Activated naive CD4-positive, alpha-beta T cell treated with anti-CD3 and anti-CD28 coated beads, Interleukin-2, amount 50 U/mL, for 24 hours (primary cell): ENCODE measurements around the gene CAV1.

ENCODE experiments used
- H3K27ac Mint-ChIP-seq: one replicate; pipeline ENCODE4 v1.8.0; 2021; ENCODE audit warnings: mild to moderate bottlenecking, mixed read lengths
- H3K27me3 Mint-ChIP-seq: one replicate; pipeline ENCODE4 v1.8.0; 2021; ENCODE audit warnings: mixed read lengths
- H3K36me3 Mint-ChIP-seq: one replicate; pipeline ENCODE4 v1.8.0; 2021; ENCODE audit warnings: mixed read lengths
- H3K4me1 Mint-ChIP-seq: one replicate; pipeline ENCODE4 v1.8.0; 2021; ENCODE audit warnings: mixed read lengths
- H3K4me3 Mint-ChIP-seq: one replicate; pipeline ENCODE4 v1.8.0; 2021; ENCODE audit warnings: mild to moderate bottlenecking, mixed read lengths
- H3K9me3 Mint-ChIP-seq: one replicate; pipeline ENCODE4 v1.8.0; 2021; ENCODE audit warnings: mixed read lengths

Gene CAV1

DNA sequence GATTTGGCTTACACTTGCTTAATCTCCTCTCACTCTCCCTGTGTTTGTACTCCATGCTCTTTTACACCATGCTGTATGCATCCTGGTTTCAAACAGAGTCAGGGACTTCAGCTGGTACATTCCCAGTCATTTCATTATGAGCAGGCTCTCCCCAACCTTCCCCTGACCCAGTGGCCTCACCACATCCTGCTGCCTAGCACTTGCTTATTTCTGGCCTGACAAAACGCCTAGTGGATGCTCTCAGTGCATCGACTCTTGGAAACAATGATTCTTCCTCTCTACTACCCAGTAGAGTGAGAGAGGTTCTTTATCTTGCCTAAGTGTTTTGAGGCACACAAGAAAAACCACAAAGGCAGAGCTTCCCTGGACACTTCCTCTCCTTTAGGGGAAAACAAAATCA is 63.4 kb downstream of the CAV1 start:
- Mint-ChIP-seq H3K27me3 (peaks cover 8% of the 10 kb centered on the region), H3K4me3 (no peak overlapping the region), H3K4me1 (peaks cover 30% of the 10 kb centered on the region), H3K27ac (no peak overlapping the region), H3K36me3 (no peaks in the 10 kb centered on the region), H3K9me3 (no peaks in the 10 kb centered on the region)

DNA sequence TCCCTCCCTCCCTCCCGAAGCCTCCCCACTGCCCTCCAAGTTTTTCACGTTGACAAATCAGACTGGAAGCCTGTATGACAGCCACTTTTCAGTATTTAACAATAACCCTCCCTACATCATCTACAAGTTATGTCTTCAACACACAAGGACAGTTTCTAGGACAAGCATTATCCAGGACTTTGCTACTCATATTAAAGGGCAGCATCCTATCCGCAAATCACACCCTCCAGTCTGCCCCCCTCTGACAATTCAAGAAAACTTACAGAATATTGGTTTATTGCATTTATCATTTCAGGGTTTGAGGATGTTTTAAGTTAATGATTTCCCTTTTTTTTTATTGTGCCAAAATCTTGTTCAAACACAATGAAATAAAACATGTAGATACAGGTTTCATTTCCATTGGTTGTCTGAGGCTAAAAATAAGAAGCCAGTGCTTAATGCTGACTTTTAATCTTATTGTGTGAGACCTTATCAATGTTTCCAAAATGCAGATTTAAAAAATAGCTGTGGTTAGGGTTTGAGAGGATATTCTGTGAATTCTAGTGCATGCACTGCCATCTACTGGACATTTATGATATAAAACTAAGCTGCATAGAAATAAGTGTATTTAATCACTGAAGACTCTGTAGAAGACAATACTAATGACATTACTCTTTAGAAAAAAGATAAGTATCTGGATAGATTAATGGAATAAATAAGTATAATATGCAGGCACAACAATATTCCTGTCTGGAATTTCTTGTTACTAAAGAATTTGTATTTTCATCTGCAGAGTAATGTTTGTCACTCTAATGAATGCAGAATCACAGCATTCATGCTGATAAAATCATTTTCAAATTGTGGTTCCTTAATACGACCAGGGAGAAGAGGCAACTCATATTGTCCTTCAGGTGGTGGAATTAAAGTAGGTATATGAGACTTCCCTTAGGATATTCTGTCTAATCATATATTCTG is 64.1 kb downstream of the CAV1 start:
- H3K27me3 Mint-ChIP-seq: peaks cover 12% of the 10 kb centered on the region
- no peak overlapping the region for H3K27ac Mint-ChIP-seq
- no peak overlapping the region for H3K4me3 Mint-ChIP-seq
- no peaks in the 10 kb centered on the region for H3K36me3 Mint-ChIP-seq
- H3K4me1 Mint-ChIP-seq: peaks cover 25% of the 10 kb centered on the region
- H3K9me3 Mint-ChIP-seq: no peaks in the 10 kb centered on the region

DNA sequence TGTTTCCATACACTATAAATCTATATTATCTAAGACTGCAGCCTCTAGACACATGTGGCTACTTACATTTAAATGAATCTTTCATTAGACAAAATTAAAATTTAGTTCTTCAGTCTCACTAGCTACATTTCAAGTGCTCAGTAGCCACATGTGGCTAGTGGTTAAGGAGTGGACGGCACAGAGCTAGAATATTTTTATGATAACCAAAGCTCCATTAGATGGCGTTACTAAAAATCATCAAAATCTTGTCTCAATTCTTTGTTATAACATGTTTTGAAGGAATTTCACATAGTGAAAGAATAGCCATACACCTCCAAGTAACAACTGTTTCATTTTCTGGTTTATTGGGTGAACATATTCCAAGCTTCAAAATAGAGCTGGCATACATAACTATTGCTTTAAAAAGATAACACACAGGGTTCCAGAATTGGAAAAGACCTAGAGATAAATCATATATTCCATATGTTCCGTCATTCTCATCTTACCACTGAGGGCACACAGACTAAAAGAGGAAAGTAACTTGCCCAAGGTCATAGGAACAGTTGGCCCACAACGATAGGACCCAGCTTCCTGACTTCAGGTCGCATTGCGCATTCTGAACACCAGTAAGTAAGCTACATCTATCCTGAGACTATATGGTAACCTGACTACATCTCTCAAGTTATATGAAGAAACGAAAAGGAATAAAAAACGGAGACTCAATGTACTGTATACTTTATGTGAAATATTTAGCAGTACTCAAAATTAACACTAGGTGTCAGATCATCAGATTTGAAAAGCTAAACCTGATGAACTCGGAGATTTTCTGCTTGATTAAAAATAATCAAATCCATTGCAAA is 66.6 kb downstream of the CAV1 start:
- Mint-ChIP-seq H3K4me1 (peaks cover 23% of the 10 kb centered on the region), H3K4me3 (no peak overlapping the region), H3K27me3 (peaks cover 17% of the 10 kb centered on the region), H3K9me3 (no peaks in the 10 kb centered on the region), H3K27ac (no peak overlapping the region), H3K36me3 (no peaks in the 10 kb centered on the region)

DNA sequence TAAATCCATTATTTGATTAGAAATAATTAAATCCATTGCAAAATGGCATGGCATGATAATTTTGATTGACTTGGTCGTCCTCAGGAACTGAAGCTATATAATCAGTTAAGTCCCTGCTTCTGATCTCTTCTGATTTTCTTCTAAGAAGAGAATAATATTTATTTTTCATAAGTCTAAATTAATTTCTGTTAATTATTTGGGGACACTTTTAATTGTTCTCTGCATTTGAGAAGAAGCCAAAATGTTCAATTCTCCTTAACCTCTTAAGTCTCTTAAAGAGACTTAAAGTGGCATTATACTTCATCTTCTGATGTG is 67.2 kb downstream of the CAV1 start:
- Mint-ChIP-seq H3K27ac (no peak overlapping the region), H3K27me3 (peaks cover 20% of the 10 kb centered on the region), H3K4me1 (peaks cover 23% of the 10 kb centered on the region), H3K36me3 (no peaks in the 10 kb centered on the region), H3K4me3 (no peak overlapping the region), H3K9me3 (no peaks in the 10 kb centered on the region)

DNA sequence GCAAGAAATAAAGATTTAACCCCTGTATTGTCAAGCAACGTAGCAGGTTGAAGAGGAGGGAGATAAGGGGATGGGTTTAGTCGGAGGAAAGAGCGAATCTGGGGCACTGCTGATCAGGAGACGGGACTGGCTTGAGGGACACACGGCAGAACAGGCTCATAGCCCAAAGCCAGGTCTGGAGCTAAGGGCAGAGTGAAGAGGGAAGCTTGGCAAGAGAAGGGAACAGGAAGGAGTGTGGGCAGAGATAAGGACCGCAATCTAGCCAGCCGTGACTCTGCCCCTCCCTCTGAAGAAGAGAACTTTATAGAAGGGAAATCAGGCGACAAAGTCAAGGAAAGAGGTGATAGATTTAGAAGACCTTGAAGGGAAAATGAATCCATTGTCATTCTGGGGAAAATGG is 67.6 kb downstream of the CAV1 start:
- Mint-ChIP-seq H3K36me3 (no peaks in the 10 kb centered on the region), H3K4me3 (no peak overlapping the region), H3K9me3 (no peaks in the 10 kb centered on the region), H3K4me1 (peaks cover 23% of the 10 kb centered on the region), H3K27me3 (peaks cover 20% of the 10 kb centered on the region), H3K27ac (no peak overlapping the region)

DNA sequence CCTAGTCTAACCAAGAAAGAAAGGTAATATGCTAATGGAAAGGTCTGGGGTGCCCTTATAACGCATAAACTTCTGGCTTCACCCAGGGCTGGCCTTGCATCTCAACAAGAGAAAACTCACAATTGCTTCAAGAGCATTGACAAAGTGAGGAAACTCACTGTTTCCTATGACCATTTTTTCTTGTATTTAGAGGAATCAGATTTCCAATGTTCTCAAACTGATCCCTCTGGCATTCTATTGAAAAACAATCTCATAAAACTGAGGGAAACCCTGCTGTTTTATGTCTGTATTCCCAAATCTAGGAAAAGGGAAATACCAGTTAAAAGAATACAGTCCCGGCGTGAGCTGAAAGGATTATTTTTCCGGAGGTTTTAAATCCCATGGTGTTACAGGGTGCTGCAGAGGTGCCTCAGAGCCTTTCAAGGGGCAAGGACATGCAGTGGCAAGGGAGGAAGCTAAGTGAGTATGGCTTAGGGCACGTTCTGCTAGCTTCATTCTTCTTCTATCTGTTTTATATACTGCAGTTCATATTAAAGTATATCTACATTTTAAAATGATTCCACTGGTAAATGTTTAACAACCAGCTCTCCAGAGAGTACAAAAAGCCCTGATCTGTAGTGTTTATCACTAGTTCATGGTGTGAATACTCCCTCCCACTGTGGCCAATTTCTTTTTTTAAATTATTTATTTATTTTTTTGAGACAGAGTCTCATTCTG is 68.7 kb downstream of the CAV1 start:
- Mint-ChIP-seq H3K36me3 (no peaks in the 10 kb centered on the region), H3K4me1 (peaks cover 17% of the 10 kb centered on the region), H3K4me3 (no peak overlapping the region), H3K9me3 (no peaks in the 10 kb centered on the region), H3K27ac (no peak overlapping the region), H3K27me3 (peaks cover 20% of the 10 kb centered on the region)

DNA sequence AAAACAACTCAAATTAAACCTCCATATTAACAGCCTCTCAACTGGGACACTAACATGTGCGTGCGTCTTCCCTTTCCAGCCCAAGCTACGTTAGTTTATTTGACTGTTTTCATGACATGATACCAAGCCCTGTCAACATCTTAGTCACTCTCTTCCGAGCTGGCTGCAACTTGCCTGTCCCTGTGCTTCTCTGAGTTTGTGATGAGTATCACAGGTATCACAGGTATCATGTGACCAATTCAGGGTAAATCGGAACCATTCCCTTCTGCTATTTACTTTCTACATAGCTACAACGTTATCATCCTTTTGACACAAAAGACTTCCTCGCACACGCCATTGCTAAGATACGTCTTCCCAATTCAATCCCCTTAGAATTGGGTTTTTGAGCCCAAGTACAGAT is 70.2 kb downstream of the CAV1 start:
- Mint-ChIP-seq H3K27me3 (peaks cover 19% of the 10 kb centered on the region), H3K4me1 (peaks cover 11% of the 10 kb centered on the region), H3K9me3 (no peaks in the 10 kb centered on the region), H3K4me3 (no peak overlapping the region), H3K36me3 (no peaks in the 10 kb centered on the region), H3K27ac (no peak overlapping the region)

DNA sequence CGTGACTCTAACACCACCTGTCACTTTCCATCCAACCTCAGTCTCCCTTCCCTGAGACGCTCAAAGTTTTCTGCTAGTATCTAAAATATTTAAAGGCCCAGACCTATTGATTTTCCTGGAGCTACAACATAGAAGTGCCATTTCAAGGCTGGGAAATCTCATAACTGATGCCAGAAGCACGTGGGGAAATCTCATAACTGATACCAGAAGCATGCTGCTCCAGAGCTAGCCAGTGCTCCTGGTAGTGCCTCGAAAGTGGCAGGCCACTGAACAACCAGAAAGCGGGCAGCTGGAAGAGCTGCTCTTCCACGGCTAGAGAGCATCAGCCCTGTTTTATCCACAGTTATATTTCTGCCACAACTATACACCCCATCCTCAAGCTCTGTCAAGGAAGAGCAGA is 72.5 kb downstream of the CAV1 start:
- H3K27me3 Mint-ChIP-seq: peaks cover 17% of the 10 kb centered on the region
- no peaks in the 10 kb centered on the region for H3K9me3 Mint-ChIP-seq
- peaks cover 7% of the 10 kb centered on the region for H3K4me1 Mint-ChIP-seq
- H3K36me3 Mint-ChIP-seq: no peaks in the 10 kb centered on the region
- no peak overlapping the region for H3K4me3 Mint-ChIP-seq
- H3K27ac Mint-ChIP-seq: no peak overlapping the region

DNA sequence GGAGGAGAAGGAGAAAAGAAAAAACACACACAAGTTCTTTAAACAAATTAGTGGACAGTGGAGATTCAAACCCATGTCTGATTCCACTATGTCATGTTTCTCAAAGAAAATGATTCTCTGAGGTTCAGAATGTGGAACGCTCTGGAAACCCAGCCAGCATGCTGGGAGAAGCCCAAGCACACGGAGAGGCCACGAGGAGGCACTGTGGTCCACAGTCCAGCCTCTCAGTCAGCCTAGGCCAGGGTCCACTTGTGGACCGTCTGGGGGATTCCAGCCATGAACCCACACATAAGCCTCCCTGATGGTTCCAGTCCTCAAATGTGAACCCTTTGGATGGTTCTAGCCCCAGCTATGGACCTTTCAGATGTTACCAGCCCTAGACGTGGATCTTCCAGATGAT is 73.4 kb downstream of the CAV1 start:
- H3K4me3 Mint-ChIP-seq: no peak overlapping the region
- no peak overlapping the region for H3K27ac Mint-ChIP-seq
- H3K4me1 Mint-ChIP-seq: peaks cover 3% of the 10 kb centered on the region
- peaks cover 12% of the 10 kb centered on the region for H3K27me3 Mint-ChIP-seq
- H3K36me3 Mint-ChIP-seq: no peaks in the 10 kb centered on the region
- H3K9me3 Mint-ChIP-seq: no peaks in the 10 kb centered on the region

DNA sequence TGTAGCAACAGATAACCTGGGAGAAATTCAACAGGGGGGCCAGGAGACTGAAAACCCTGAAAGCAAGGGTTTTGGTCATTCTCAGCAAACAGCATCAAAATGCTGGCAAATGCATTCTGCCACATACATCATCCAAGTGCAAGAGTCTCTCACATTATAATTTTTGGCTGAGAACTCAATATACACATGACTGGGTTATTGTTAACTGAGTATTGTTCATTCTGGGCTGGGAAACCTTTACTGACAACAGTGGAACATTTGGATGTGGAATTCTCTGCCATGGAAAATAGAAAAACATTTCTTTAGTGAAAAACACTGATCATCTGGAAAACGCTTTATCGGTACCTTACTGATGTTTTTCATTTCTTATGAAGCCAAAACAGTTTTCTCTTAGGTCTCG is 74.0 kb downstream of the CAV1 start:
- Mint-ChIP-seq H3K4me1 (peaks cover 3% of the 10 kb centered on the region), H3K36me3 (no peaks in the 10 kb centered on the region), H3K27me3 (peaks cover 8% of the 10 kb centered on the region), H3K27ac (no peak overlapping the region), H3K9me3 (no peaks in the 10 kb centered on the region), H3K4me3 (no peak overlapping the region)

DNA sequence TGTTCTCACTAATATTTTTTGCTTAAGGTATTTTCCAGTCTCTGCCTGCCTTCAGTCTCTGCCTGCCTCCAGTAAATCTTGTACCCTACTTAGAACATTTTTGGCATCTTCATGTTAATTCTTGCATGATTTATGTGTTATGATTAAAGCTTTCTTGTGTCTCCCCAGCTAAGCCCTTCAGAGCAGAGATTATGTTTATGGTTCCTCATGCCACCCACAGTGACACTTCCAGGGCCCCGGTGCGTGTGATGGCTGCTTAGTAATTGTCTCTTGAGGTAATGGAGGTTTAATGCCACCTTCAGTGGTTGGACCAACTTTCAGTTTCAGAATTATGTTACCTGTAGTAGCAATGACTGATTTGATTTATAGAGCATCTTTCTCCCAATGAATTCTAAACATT is 76.6 kb downstream of the CAV1 start:
- Mint-ChIP-seq H3K36me3 (no peaks in the 10 kb centered on the region), H3K4me3 (no peak overlapping the region), H3K4me1 (peaks cover 3% of the 10 kb centered on the region), H3K9me3 (no peaks in the 10 kb centered on the region), H3K27ac (no peak overlapping the region), H3K27me3 (peaks cover 8% of the 10 kb centered on the region)

DNA sequence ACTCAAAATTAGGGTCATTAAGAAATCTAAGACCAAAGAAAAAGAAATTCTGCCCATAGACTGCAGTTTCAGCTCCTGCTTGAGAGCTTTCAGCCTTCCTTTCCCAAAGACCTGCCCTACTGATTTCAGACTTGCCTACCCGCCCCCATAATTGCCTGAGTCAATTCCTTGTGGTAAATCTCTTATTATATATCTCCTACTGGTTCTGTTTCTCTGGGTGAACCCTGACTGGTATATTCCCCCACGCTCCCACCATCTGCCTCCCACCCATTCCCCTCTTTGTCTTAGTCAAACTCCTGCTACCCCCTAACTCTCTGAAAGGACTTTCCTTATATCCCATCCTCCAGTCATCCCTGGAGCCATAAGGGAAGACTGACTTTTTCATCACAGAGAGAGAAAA is 82.5 kb downstream of the CAV1 start:
- no peaks in the 10 kb centered on the region for H3K9me3 Mint-ChIP-seq
- no peak overlapping the region for H3K27ac Mint-ChIP-seq
- H3K4me3 Mint-ChIP-seq: no peak overlapping the region
- H3K27me3 Mint-ChIP-seq: peaks cover 21% of the 10 kb centered on the region
- no peaks in the 10 kb centered on the region for H3K36me3 Mint-ChIP-seq
- H3K4me1 Mint-ChIP-seq: no peaks in the 10 kb centered on the region

DNA sequence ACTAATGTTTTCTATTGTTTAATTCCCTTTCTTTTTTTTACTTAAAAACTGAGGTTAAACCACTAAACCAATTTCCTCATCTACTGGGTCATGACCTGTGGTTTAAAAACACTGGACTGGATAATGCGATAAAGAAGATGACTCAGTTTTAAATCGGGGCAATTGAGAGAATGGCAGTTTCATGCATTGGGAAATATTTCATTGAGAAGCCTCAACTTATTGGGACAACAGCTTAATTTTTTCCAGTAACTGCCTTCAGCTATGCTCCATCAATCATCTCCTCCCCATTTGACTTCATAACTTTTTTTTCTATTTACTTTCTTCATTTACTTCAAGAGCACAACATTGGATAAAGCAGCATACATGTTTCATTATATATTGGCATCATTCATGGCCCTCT is 85.4 kb downstream of the CAV1 start:
- Mint-ChIP-seq H3K27ac (no peak overlapping the region), H3K9me3 (no peaks in the 10 kb centered on the region), H3K27me3 (peaks cover 24% of the 10 kb centered on the region), H3K4me3 (no peak overlapping the region), H3K36me3 (no peaks in the 10 kb centered on the region), H3K4me1 (no peaks in the 10 kb centered on the region)

DNA sequence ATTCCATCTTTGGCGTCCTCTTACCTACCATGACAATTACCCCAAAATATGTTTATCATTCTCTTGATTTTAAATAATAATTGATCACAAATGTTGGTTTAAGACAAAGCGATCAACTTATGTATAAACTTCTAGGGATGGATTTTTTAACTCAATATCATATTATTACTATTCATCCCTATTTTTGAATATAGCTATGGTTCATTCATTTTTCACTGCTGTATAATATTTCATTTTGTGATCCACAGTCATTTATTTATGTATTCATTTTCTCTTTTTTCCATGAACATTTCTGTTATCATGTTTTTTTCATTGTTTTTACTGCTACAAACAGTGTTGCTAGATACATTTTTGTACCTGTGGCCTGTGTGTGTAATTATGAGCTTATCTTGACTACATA is 85.9 kb downstream of the CAV1 start:
- Mint-ChIP-seq H3K9me3 (no peaks in the 10 kb centered on the region), H3K27me3 (peaks cover 23% of the 10 kb centered on the region), H3K4me1 (no peaks in the 10 kb centered on the region), H3K36me3 (no peaks in the 10 kb centered on the region), H3K4me3 (no peak overlapping the region), H3K27ac (no peak overlapping the region)
